Limb (tissue), 2 donors: Measurements from ENCODE around the gene LAMA5.

Experiments used
- DNase-seq, 2 donors: peaks; one replicate each; pipeline ENCODE4 v3.0.0-alpha.2; 2016; ENCODE audit errors: extremely low spot score in 2 of 2

The LAMA5 gene

GRCh38 chr20:62316331-62317166 is 50.6 kb downstream of the LAMA5 start:
- no peak for DNase-seq

GRCh38 chr20:62315773-62316172 is 51.3 kb downstream of the LAMA5 start:
- DNase-seq = no peak

GRCh38 chr20:62314711-62315302 is 52.3 kb downstream of the LAMA5 start:
- DNase-seq = no peak

- DNase-seq = no peak
These were observed 52.8 kb downstream of the LAMA5 start for GRCh38 chr20:62314339-62314638.

GRCh38 chr20:62313460-62314338 is 53.4 kb downstream of the LAMA5 start:
- no peak for DNase-seq

- no peak for DNase-seq
These were observed 54.1 kb downstream of the LAMA5 start for GRCh38 chr20:62313021-62313420.

GRCh38 chr20:62312662-62312977 is 54.5 kb downstream of the LAMA5 start:
- DNase-seq = no peak

GRCh38 chr20:62311832-62312661 is 55.1 kb downstream of the LAMA5 start:
- DNase-seq = no peak

GRCh38 chr20:62311150-62311549 is 56.0 kb downstream of the LAMA5 start:
- no peak for DNase-seq

GRCh38 chr20:62310757-62311121 is 56.4 kb downstream of the LAMA5 start:
- DNase-seq = no peak

GRCh38 chr20:62309947-62310756 is 57.0 kb downstream of the LAMA5 start:
- no peak for DNase-seq

GRCh38 chr20:62309198-62309944 is 57.7 kb downstream of the LAMA5 start:
- no peak for DNase-seq

- DNase-seq = no peak
These were observed 58.9 kb downstream of the LAMA5 start for GRCh38 chr20:62308102-62308822.

GRCh38 chr20:62307226-62308101 is 59.6 kb downstream of the LAMA5 start:
- DNase-seq = no peak

- DNase-seq = no peak
These were observed 60.5 kb downstream of the LAMA5 start for GRCh38 chr20:62306414-62307187.

- no peak for DNase-seq
These were observed 61.2 kb downstream of the LAMA5 start for GRCh38 chr20:62305765-62306413.

GRCh38 chr20:62305149-62305764 is 61.9 kb downstream of the LAMA5 start:
- no peak for DNase-seq
